Subcutaneous abdominal adipose tissue (tissue), 5 donors: ENCODE results near the gene IGFN1.

ENCODE experiments used
- H3K27ac ChIP-seq: one replicate; pipeline ENCODE4 v1.7.0; 2013; ENCODE audit warnings: low read depth, mild to moderate bottlenecking, inconsistent platforms, low read length, moderate library complexity
- H3K27me3 ChIP-seq, 5 donors: one replicate each; pipeline ENCODE4 v1.7.0; 2013; ENCODE audit warnings: low read length in 5 of 5, inconsistent platforms in 1 of 5; ENCODE audit not compliant: control insufficient read depth in 5 of 5, insufficient read depth in 4 of 5
- H3K36me3 ChIP-seq, 5 donors: one replicate each; pipeline ENCODE4 v1.7.0; 2013; ENCODE audit warnings: low read length in 5 of 5; ENCODE audit not compliant: control insufficient read depth in 5 of 5, insufficient read depth in 5 of 5
- H3K4me1 ChIP-seq, 5 donors: one replicate each; pipeline ENCODE4 v1.7.0; 2013; ENCODE audit warnings: low read length in 5 of 5, mild to moderate bottlenecking in 3 of 5, moderate library complexity in 1 of 5; ENCODE audit not compliant: control insufficient read depth in 5 of 5, insufficient read depth in 5 of 5
- H3K4me3 ChIP-seq, 5 donors: one replicate each; pipeline ENCODE4 v1.7.0; 2013; ENCODE audit warnings: low read length in 5 of 5, low read depth in 1 of 5
- H3K9ac ChIP-seq, 5 donors: one replicate each; pipeline ENCODE4 v1.7.0; 2013; ENCODE audit warnings: low read length in 5 of 5, mild to moderate bottlenecking in 4 of 5, moderate library complexity in 3 of 5
- H3K9me3 ChIP-seq, 5 donors: one replicate each; pipeline ENCODE4 v1.7.0; 2013; ENCODE audit warnings: low read length in 5 of 5; ENCODE audit not compliant: control insufficient read depth in 5 of 5
- donor health status: healthy.
- donor health status: healthy.
- donor health status: healthy.
- donor health status: healthy.
- donor health status: healthy.

Gene IGFN1

DNA sequence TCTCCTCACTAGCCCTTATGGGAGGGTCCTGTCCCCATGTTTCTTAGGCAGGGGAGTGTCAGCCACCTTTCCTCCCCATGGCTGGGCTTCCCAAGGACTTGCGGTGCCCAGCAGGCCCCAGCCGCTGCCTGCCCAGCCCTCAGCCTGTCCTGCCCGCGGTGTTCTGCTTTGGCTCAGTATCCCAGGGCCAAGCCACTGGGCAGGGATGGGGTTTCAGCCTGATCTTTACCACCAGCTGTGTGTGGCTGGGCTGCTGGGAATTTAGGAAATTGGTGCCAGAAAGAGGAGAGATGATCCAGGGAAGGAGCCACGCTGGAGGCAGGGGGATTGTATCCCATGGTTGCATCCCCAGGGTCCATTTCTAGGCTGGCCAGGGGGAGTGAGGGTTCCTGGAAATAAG lies 6.9 kb upstream of the IGFN1 start:
- Histone ChIP-seq H3K27me3 (peaks cover 0 to 4% (median 3%) of the 10 kb centered on the region in 5 donors), H3K27ac (no peak overlapping the region), H3K9ac (no peak overlapping the region)

DNA sequence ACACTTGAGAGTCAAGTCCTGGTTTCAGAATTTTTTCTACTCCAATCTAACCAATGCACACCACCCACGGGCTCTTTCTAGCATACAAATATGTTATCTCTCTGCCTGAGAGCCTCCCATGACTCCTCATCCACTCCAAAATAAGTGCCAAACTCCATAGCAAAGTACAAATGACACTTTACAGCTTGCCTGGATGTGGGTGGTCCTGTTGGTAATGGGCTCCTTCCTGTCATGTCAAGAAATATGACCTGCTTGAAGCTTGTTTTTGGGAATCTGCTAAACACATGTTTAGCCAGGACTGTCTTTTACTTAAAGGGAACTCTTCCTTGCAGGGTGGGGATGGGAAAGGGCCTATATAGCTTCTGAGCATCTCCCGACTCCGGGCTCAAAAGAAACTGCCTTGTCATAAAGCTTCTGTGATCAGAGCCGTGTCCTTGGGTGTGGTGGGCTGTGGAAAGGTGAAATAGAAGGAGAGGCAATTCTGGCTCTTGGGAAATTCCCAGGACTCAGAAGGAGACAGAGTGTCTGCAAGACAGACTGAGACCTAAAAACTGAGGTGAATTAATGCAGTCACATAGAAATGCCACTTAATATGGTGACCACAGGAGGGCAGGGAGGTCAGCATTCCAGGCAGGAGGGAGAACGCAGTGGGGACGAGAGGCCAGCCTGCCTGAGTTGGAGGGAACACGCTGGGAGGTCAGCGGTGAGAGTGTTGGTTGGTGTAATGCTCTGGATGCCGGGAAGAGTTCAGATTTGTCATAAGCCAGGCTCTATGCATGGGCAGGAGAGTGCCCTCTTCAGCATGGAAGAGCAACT lies 6.1 kb upstream of the IGFN1 start:
- Histone ChIP-seq H3K9me3 (no peaks in the 10 kb centered on the region), H3K4me3 (no peak overlapping the region), H3K36me3 (no peaks in the 10 kb centered on the region), H3K27me3 (peaks cover 0 to 4% (median 3%) of the 10 kb centered on the region in 5 donors), H3K9ac (no peak overlapping the region), H3K4me1 (no peaks in the 10 kb centered on the region), H3K27ac (no peak overlapping the region)

More for the DNA sequence above, 6.9 kb upstream of the IGFN1 start:
- Histone ChIP-seq H3K4me3 (no peak overlapping the region), H3K4me1 (no peaks in the 10 kb centered on the region), H3K9me3 (no peaks in the 10 kb centered on the region), H3K36me3 (no peaks in the 10 kb centered on the region)

DNA sequence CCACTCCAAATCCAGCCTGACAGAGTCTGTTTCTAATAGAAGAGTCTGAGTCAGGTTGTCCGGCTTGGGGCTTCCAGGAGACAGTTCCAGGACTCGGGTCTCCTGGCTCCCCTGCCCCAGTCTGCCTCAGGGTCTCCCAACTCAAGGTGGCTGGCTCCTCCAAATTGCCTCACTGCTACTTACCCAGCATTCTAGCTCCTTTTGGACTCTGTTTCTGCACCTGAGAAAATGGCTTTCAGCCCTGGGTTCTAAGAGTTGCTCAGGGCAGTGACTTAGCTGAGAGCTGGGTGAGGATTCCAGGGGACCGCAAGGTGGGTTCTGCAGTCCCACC lies 5.5 kb upstream of the IGFN1 start:
- no peaks in the 10 kb centered on the region for H3K36me3 ChIP-seq
- no peaks in the 10 kb centered on the region for H3K4me1 ChIP-seq
- H3K27me3 ChIP-seq, result peaks cover 0 to 10% (median 3%) of the 10 kb centered on the region in 5 donors
- H3K9me3 ChIP-seq, result no peaks in the 10 kb centered on the region
- H3K4me3 ChIP-seq, result no peak overlapping the region
- H3K9ac ChIP-seq, result no peak overlapping the region
- no peak overlapping the region for H3K27ac ChIP-seq

DNA sequence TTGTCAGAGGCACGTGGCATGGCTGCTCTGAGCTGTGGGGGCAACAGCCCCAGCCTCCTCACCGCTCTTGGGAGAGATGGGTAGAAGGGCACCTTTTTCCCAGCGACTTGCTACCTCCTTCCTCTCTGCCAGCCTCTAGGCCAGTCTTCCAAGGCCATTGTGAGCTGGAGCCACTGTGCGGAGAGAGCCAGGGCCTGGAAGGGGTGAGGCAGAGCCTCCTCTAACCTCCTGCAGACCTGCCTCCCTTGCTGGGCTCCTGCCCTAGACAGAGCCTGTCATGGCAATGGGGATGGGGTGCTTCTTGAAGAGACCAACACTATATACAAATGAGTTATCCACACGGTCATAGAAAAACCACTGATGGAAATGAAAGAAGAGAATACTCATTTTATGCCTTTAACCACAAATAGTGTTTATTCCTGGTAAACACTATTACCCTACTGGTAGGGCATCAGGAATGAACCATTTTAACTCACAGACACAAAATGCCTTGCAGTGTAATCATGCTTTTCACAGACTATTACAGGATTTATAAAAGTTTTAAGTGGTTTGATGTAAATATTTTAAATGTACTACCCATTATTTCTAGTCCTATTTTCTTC lies 5.0 kb upstream of the IGFN1 start:
- Histone ChIP-seq H3K4me3 (no peak overlapping the region), H3K9me3 (no peaks in the 10 kb centered on the region), H3K27me3 (peaks cover under 1 to 15% (median 3%) of the 10 kb centered on the region in 5 donors), H3K9ac (no peak overlapping the region), H3K27ac (no peak overlapping the region), H3K36me3 (no peaks in the 10 kb centered on the region), H3K4me1 (no peaks in the 10 kb centered on the region)

DNA sequence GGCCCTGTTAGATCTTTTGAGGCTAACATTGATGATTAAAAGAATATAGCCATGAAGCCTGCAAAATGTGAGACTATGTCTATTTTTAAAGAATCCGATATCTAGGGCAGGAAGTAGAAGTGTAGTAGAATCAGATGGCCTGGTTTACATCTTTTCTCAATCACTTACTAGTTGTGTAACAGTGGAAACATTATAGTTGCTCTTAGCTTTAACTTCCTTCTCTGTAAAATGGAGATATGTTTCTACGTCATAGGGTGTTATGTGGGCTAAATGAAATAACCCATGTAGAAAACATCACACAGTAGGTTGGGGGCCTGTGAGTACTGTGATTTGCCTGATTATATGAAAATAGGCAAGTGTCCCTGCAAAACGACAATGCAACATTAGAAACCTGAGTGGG lies 4.4 kb upstream of the IGFN1 start:
- no peaks in the 10 kb centered on the region for H3K4me1 ChIP-seq
- no peak overlapping the region for H3K4me3 ChIP-seq
- no peaks in the 10 kb centered on the region for H3K36me3 ChIP-seq
- H3K27ac ChIP-seq, result no peak overlapping the region
- H3K9ac ChIP-seq, result no peak overlapping the region
- H3K27me3 ChIP-seq, result peaks cover 3 to 18% (median 3%) of the 10 kb centered on the region in 5 donors
- no peaks in the 10 kb centered on the region for H3K9me3 ChIP-seq

DNA sequence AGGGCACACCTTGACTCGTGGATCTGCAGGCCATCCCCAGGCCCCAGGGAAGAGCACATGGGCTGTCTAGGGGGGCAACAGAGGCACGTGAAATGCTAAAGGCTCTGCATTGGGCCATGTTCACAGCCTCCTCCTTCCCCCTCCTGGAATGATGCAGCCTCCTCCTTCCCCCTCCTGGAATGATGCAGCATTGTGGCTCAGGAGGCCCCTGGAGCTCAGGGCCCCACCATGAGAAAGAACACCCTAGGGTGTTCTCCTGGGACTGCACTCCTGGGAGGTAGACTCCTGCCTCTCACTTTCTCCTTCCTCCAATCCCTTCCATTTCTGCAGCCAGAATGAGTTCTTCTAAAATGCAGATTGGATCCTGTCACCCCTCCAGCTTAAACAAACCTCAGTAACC lies 1.5 kb upstream of the IGFN1 start:
- Histone ChIP-seq H3K4me3 (no peak overlapping the region), H3K27me3 (peaks cover 3 to 22% (median 6%) of the 10 kb centered on the region in 5 donors), H3K9me3 (no peaks in the 10 kb centered on the region), H3K4me1 (peaks cover 1 to 6% (median 2%) of the 10 kb centered on the region in 5 donors), H3K9ac (no peak overlapping the region), H3K36me3 (no peaks in the 10 kb centered on the region), H3K27ac (no peak overlapping the region)

DNA sequence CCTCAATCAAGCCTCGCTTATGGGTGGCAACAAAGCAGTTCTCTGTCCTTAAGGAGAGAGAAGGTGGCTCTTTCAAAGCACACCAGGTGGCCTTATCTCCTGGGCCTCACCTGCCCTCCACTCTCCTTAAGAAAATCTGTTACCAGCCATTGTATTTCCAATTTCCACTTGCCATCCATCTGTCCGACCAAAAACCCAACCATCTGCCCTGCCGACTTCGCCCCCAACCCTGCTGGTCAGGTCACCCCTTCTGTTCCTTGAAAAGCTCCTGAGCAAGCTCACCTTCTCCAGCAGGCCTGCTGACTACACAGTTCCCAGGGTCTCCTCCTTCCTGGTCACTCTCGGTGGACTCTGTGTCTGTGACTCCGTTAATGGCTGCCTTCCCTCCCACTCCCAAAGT lies 619 bp upstream of the IGFN1 start:
- Histone ChIP-seq H3K27ac (no peak overlapping the region), H3K4me1 (peaks cover 1 to 6% (median 2%) of the 10 kb centered on the region in 5 donors), H3K9me3 (no peaks in the 10 kb centered on the region), H3K27me3 (peaks cover 3 to 22% (median 6%) of the 10 kb centered on the region in 5 donors), H3K36me3 (no peaks in the 10 kb centered on the region), H3K4me3 (no peak overlapping the region), H3K9ac (no peak overlapping the region)

DNA sequence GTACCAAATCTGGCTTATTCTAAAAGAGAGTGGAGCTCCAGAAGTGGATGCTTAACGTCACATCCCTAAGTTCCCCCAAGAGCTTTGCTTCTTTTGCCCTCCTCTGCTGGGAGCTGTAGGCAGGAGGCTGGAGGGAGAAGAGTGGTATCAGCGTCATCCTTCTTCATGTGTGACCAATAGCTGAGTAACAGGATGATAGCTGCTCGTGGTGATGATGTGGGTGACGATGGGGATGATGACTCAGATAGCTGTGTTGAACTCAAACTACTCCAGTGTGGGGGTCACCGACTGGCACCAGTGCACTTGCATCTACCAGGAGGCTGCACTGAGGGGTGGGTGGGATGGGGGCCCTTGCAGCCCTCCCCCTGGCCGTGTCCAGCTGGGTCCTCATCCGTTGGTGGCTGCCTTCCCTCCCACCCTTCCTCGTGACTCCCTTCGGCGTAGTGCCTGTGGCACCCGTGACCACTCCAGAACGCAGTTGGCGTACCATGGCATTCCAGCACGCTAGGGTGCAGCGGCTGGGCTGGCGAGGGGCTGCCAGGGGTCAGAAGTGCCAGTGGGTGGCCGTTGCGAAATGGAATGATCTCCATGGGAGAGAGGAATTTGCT lies 1.1 kb downstream of the IGFN1 start:
- Histone ChIP-seq H3K4me1 (peaks cover 1 to 6% (median 2%) of the 10 kb centered on the region in 5 donors), H3K36me3 (no peaks in the 10 kb centered on the region), H3K9me3 (no peaks in the 10 kb centered on the region), H3K4me3 (no peak overlapping the region), H3K27me3 (peaks cover 0 to 22% (median 6%) of the 10 kb centered on the region in 5 donors), H3K9ac (no peak overlapping the region), H3K27ac (no peak overlapping the region)

DNA sequence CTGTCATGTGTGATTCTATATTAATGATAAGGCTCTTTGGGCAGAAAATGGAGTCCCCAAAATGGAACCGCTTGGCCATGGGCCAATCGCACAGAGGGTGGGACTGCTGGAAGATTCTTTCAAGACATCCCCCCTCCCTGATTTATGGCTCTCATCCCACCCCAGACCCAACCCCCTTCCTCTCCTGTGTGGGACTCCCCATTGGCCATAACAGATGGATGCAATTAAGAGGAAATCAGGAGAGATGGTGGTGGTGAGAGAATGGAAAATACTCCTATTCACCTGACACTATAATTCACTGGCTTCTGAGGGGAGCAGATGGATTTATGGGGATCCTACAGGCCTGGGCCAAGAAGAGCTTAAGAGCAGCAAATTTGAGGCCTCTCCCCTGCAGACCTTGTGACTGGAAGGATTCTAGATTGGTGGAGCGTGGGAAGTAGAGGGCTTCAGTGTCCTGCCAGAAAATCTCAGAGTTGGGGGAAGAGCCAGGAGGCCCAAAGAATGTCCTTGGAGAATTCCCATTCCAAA lies 1.7 kb downstream of the IGFN1 start:
- peaks cover 1 to 6% (median 2%) of the 10 kb centered on the region in 5 donors for H3K4me1 ChIP-seq
- no peak overlapping the region for H3K9ac ChIP-seq
- H3K36me3 ChIP-seq, result no peaks in the 10 kb centered on the region
- H3K9me3 ChIP-seq, result no peaks in the 10 kb centered on the region
- no peak overlapping the region for H3K27ac ChIP-seq
- H3K4me3 ChIP-seq, result no peak overlapping the region
- H3K27me3 ChIP-seq, result peaks cover 0 to 22% (median 6%) of the 10 kb centered on the region in 5 donors

DNA sequence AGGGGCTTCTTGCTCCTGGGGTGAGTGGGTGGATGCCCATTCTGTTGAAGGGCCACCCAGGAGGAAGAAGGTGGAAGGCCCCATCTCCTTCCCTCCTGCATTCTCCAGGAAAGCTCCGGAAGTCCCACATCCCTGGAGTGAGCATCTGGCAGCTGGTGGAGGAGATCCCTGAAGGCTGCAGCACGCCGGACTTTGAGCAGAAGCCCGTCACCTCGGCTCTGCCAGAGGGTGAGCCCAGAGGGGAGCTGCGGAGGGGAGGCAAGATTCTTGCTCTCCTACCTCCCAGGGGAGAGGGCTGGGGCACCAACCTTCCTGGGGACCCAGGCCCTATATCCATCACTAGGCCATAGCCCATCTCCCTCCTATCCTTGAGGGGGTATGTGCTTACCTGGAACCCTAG lies 3.4 kb downstream of the IGFN1 start:
- Histone ChIP-seq H3K9me3 (no peaks in the 10 kb centered on the region), H3K4me1 (peaks cover 1 to 6% (median 2%) of the 10 kb centered on the region in 5 donors), H3K27ac (no peak overlapping the region), H3K4me3 (no peak overlapping the region), H3K9ac (no peak overlapping the region), H3K36me3 (no peaks in the 10 kb centered on the region), H3K27me3 (peaks cover 0 to 22% (median 6%) of the 10 kb centered on the region in 5 donors)
